ENCODE measurements around the gene PITX1. TPM values are rescaled to one million over a fixed set of nuclear protein-coding genes. Genes with fewer than 3 reads are reported as not detected.

Gene PITX1
- total RNA-seq, 1 experiment from 2014 or later, result 31.0 TPM

- no peak overlapping the region for H3K9ac ChIP-seq (ENCODE audit: low read length)
- H4K20me1 ChIP-seq (ENCODE audit: insufficient read depth), result no peaks in the 10 kb centered on the region
- H3K4me3 ChIP-seq (replicated peaks in 1 of 2; ENCODE audit: low read depth in 1 of 2, low read length in 2 of 2), result no peak overlapping the region
- no peak overlapping the region for H3K4me2 ChIP-seq (ENCODE audit: low read length)
- H3K27me3 ChIP-seq (ENCODE audit: insufficient read depth, low read length), result 0 out of 2 replicates have a peak, but pooled peaks cover 2% of the 10 kb centered on the region
- no TSS peak for BruUV-seq (replicated peaks)
- ChIA-PET RAD21 (ENCODE audit: low non-redundant PET in 1 of 2, low total read pairs in 2 of 2, uncharacterized antibody in 2 of 2, unreplicated experiment in 2 of 2) (no interaction called here), CTCF (no interaction called here), POLR2A (no interaction called here)
- TF ChIP-seq MAX (IDR thresholded peaks at IDR 0.05) (no peak), EGR1 (IDR thresholded peaks at IDR 0.05; ENCODE audit: low read depth) (no peak), EZH2 (IDR thresholded peaks at IDR 0.05) (no peak), CEBPB (IDR thresholded peaks at IDR 0.05; ENCODE audit: low read depth) (no peak), TCF7L2 (IDR thresholded peaks at IDR 0.05; ENCODE audit: borderline replicate concordance, extremely low read depth, insufficient read depth, insufficient read length) (no peak), ZBTB33 (IDR thresholded peaks at IDR 0.05; ENCODE audit: extremely low read depth, insufficient replicate concordance, low read length) (no peak), FOSL1 (IDR thresholded peaks at IDR 0.05; ENCODE audit: low read depth) (no peak), SP1 (IDR thresholded peaks at IDR 0.05; ENCODE audit: low read depth) (no peak), RAD21 (IDR thresholded peaks at IDR 0.05; ENCODE audit: low read depth) (no peak), YY1 (IDR thresholded peaks at IDR 0.05; ENCODE audit: extremely low read depth, insufficient replicate concordance, low read depth, low read length) (no peak), POLR2A (IDR thresholded peaks at IDR 0.05; ENCODE audit: borderline replicate concordance, extremely low read depth, insufficient read depth, insufficient read length) (no peak), JUND (IDR thresholded peaks at IDR 0.05) (no peak), POLR2AphosphoS5 (IDR thresholded peaks at IDR 0.05; ENCODE audit: low read depth, low read length) (no peak), ELF1 (IDR thresholded peaks at IDR 0.05; ENCODE audit: borderline replicate concordance, low read depth) (no peak)
- TF ChIP-seq, protein P1, sequence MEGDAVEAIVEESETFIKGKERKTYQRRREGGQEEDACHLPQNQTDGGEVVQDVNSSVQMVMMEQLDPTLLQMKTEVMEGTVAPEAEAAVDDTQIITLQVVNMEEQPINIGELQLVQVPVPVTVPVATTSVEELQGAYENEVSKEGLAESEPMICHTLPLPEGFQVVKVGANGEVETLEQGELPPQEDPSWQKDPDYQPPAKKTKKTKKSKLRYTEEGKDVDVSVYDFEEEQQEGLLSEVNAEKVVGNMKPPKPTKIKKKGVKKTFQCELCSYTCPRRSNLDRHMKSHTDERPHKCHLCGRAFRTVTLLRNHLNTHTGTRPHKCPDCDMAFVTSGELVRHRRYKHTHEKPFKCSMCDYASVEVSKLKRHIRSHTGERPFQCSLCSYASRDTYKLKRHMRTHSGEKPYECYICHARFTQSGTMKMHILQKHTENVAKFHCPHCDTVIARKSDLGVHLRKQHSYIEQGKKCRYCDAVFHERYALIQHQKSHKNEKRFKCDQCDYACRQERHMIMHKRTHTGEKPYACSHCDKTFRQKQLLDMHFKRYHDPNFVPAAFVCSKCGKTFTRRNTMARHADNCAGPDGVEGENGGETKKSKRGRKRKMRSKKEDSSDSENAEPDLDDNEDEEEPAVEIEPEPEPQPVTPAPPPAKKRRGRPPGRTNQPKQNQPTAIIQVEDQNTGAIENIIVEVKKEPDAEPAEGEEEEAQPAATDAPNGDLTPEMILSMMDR (IDR thresholded peaks at IDR 0.05 in 2 of 3, conservative IDR thresholded peaks at IDR 0.05 in 1 of 3; ENCODE audit: borderline replicate concordance in 1 of 3, insufficient read depth in 1 of 3, low read depth in 2 of 3, low read length in 2 of 3), result no peak
- no peaks in the 10 kb centered on the region for H3K36me3 ChIP-seq (ENCODE audit: control insufficient read depth in 1 of 2, insufficient read depth in 2 of 2, low read length in 2 of 2)
- peaks cover 4 to 25% of the 10 kb centered on the region in 2 experiments; a peak in 2 of 4 replicates for H3K4me1 ChIP-seq (ENCODE audit: control insufficient read depth in 1 of 2, insufficient read depth in 2 of 2, low read length in 2 of 2)
- H3K27ac ChIP-seq (ENCODE audit: low read depth, low read length), result no peak overlapping the region
- H3K9me3 ChIP-seq (ENCODE audit: control insufficient read depth in 1 of 2, insufficient read depth in 1 of 2, low read depth in 1 of 2, low read length in 2 of 2), result no peaks in the 10 kb centered on the region
- intact Hi-C loops (cut with micrococcal nuclease), result no loop called here
- ATAC-seq, result no peak
- H3K79me2 ChIP-seq (ENCODE audit: insufficient read depth, low read length), result no peaks in the 10 kb centered on the region
- DNase-seq (ENCODE audit: low read depth, low spot score), result no peak
- no peak overlapping the region for H2AFZ ChIP-seq (ENCODE audit: low read depth, low read length, poor library complexity, severe bottlenecking)
- no peaks in the 10 kb centered on the region for H3K9me2 ChIP-seq (ENCODE audit: insufficient read depth)
Observed at GRCh38 chr5:135040333-135041144, 6.5 kb upstream of the PITX1 start.
